Measurements from ENCODE around the gene TECPR2. TPM values are rescaled to one million over a fixed set of nuclear protein-coding genes. Genes with fewer than 3 reads are reported as not detected.

The TECPR2 gene
- total RNA-seq, 1 donor from 2014 or later: 19.9 TPM

DNA sequence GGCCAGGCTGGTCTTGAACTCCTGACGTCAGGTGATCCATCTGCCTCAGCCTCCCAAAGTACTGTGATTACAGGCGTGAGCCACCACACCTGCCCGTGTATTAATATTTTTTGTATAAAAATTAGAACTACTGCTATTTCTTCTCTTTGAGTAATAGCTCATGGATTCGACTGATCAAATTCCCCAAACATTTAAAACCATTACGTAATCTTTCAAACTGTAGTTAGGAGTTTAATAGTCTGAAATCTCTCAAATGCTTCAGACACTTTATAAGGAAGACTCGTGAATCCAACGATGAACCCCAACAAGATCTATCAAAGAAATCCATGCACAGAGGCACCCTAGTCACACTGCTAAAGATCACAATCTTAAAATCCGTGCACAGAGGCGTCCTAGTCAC is 16.1 kb downstream of the TECPR2 start:
- peaks cover 4% of the 10 kb centered on the region for H3K4me1 Mint-ChIP-seq (ENCODE audit: low read depth, unreplicated experiment)
- Histone ChIP-seq H3K27ac (ENCODE audit: low read depth, low read length) (no peak overlapping the region), H3K4me1 (ENCODE audit: insufficient read depth, low read length) (no peaks in the 10 kb centered on the region), H3K27me3 (ENCODE audit: insufficient read depth, low read length) (no peaks in the 10 kb centered on the region), H3K79me2 (ENCODE audit: insufficient read depth, low read length) (peaks cover 18% of the 10 kb centered on the region), H3K9ac (ENCODE audit: low read length) (no peak overlapping the region), H2AFZ (ENCODE audit: low read depth, low read length) (no peak overlapping the region), H3K4me3 (ENCODE audit: insufficient read depth, low read depth, low read length) (no peak overlapping the region), H3K36me3 (ENCODE audit: insufficient read depth, low read length) (peaks cover 13% of the 10 kb centered on the region), H3K4me2 (ENCODE audit: low read length) (no peak overlapping the region), H3K9me3 (ENCODE audit: insufficient read depth, low read depth, low read length) (no peaks in the 10 kb centered on the region), H4K20me1 (ENCODE audit: insufficient read depth, low read length) (peaks cover 20% of the 10 kb centered on the region)
- H3K27ac Mint-ChIP-seq (ENCODE audit: unreplicated experiment): no peak overlapping the region
- FAIRE-seq (no peak), DNase-seq (ENCODE audit: low read depth) (no peak)
- H3K9me3 Mint-ChIP-seq (ENCODE audit: unreplicated experiment): no peaks in the 10 kb centered on the region
- no peaks in the 10 kb centered on the region for H3K27me3 Mint-ChIP-seq (ENCODE audit: low read depth, unreplicated experiment)
- TF ChIP-seq, protein P1, sequence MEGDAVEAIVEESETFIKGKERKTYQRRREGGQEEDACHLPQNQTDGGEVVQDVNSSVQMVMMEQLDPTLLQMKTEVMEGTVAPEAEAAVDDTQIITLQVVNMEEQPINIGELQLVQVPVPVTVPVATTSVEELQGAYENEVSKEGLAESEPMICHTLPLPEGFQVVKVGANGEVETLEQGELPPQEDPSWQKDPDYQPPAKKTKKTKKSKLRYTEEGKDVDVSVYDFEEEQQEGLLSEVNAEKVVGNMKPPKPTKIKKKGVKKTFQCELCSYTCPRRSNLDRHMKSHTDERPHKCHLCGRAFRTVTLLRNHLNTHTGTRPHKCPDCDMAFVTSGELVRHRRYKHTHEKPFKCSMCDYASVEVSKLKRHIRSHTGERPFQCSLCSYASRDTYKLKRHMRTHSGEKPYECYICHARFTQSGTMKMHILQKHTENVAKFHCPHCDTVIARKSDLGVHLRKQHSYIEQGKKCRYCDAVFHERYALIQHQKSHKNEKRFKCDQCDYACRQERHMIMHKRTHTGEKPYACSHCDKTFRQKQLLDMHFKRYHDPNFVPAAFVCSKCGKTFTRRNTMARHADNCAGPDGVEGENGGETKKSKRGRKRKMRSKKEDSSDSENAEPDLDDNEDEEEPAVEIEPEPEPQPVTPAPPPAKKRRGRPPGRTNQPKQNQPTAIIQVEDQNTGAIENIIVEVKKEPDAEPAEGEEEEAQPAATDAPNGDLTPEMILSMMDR (IDR thresholded peaks at IDR 0.05; ENCODE audit: insufficient read depth, low read depth, low read length): no peak
- no peak for TF ChIP-seq EZH2 (IDR thresholded peaks at IDR 0.05; ENCODE audit: insufficient read depth, low read length)
- H3K36me3 Mint-ChIP-seq (ENCODE audit: low read depth, unreplicated experiment): peaks cover 15% of the 10 kb centered on the region
- no peak overlapping the region for H3K4me3 Mint-ChIP-seq (ENCODE audit: unreplicated experiment)

DNA sequence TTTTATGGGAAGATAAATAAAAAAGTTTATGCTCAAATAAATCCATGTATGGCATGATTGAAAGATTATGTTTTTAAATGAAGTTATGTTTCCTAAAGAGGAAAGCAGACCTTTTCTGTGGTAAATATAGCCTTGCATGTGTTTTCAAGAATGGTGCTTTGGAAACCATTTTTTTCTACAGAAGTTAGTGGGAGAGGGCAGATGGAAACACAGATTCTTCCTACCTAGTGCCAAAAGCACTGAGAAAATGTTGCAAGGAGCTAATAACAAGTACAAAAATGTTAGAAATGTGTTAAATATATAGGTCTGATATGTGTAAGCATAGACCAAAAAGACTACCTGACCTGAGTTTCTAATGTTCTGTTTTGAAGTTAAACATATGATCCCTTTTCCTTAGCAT is 24.3 kb downstream of the TECPR2 start:
- Histone ChIP-seq H3K9ac (ENCODE audit: low read length) (no peak overlapping the region), H2AFZ (ENCODE audit: low read depth, low read length) (no peak overlapping the region), H3K4me1 (ENCODE audit: insufficient read depth, low read length) (peaks cover 7% of the 10 kb centered on the region), H3K27me3 (ENCODE audit: insufficient read depth, low read length) (no peaks in the 10 kb centered on the region), H3K4me3 (ENCODE audit: insufficient read depth, low read depth, low read length) (no peak overlapping the region), H4K20me1 (ENCODE audit: insufficient read depth, low read length) (peaks cover 11% of the 10 kb centered on the region), H3K36me3 (ENCODE audit: insufficient read depth, low read length) (peaks cover 2% of the 10 kb centered on the region), H3K9me3 (ENCODE audit: insufficient read depth, low read depth, low read length) (no peaks in the 10 kb centered on the region), H3K27ac (ENCODE audit: low read depth, low read length) (no peak overlapping the region), H3K79me2 (ENCODE audit: insufficient read depth, low read length) (no peaks in the 10 kb centered on the region), H3K4me2 (ENCODE audit: low read length) (no peak overlapping the region)
- Mint-ChIP-seq H3K4me3 (ENCODE audit: unreplicated experiment) (no peak overlapping the region), H3K27me3 (ENCODE audit: low read depth, unreplicated experiment) (no peaks in the 10 kb centered on the region), H3K27ac (ENCODE audit: unreplicated experiment) (no peak overlapping the region), H3K9me3 (ENCODE audit: unreplicated experiment) (no peaks in the 10 kb centered on the region), H3K36me3 (ENCODE audit: low read depth, unreplicated experiment) (no peaks in the 10 kb centered on the region), H3K4me1 (ENCODE audit: low read depth, unreplicated experiment) (peaks cover 9% of the 10 kb centered on the region)
- no peak for DNase-seq (ENCODE audit: low read depth)
- no peak for FAIRE-seq
- TF ChIP-seq, protein P1 (IDR thresholded peaks at IDR 0.05; ENCODE audit: insufficient read depth, low read depth, low read length): no peak
- no peak for TF ChIP-seq EZH2 (IDR thresholded peaks at IDR 0.05; ENCODE audit: insufficient read depth, low read length)

DNA sequence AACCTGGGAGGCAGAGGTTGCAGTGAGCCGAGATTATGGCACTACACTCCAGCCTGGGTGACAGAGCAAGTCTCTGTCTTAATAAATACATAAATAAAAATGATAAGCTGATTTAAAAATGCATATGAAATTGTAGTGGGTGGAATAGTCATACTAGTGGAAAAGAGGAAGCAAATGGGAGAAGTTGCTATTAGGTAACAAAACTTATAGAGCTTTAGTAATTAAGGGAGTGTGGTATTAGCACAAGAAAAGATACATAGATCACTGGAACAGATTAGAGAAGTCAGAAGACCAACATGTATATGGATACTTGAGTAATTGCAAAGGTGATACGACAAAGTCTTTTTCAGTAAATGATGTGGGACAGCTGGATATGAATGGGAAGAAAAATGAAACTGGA is 26.5 kb downstream of the TECPR2 start:
- Mint-ChIP-seq H3K27ac (ENCODE audit: unreplicated experiment) (no peak overlapping the region), H3K4me1 (ENCODE audit: low read depth, unreplicated experiment) (peaks cover 9% of the 10 kb centered on the region), H3K27me3 (ENCODE audit: low read depth, unreplicated experiment) (no peaks in the 10 kb centered on the region), H3K36me3 (ENCODE audit: low read depth, unreplicated experiment) (peaks cover 5% of the 10 kb centered on the region), H3K9me3 (ENCODE audit: unreplicated experiment) (no peaks in the 10 kb centered on the region), H3K4me3 (ENCODE audit: unreplicated experiment) (no peak overlapping the region)
- no peaks in the 10 kb centered on the region for H3K9me3 ChIP-seq (ENCODE audit: insufficient read depth, low read depth, low read length)
- FAIRE-seq: no peak
- peaks cover 18% of the 10 kb centered on the region for H4K20me1 ChIP-seq (ENCODE audit: insufficient read depth, low read length)
- no peaks in the 10 kb centered on the region for H3K27me3 ChIP-seq (ENCODE audit: insufficient read depth, low read length)
- TF ChIP-seq, protein P1 (IDR thresholded peaks at IDR 0.05; ENCODE audit: insufficient read depth, low read depth, low read length): no peak
- no peak overlapping the region for H3K27ac ChIP-seq (ENCODE audit: low read depth, low read length)
- no peak overlapping the region for H2AFZ ChIP-seq (ENCODE audit: low read depth, low read length)
- peaks cover 7% of the 10 kb centered on the region for H3K4me1 ChIP-seq (ENCODE audit: insufficient read depth, low read length)
- H3K4me3 ChIP-seq (ENCODE audit: insufficient read depth, low read depth, low read length): no peak overlapping the region
- DNase-seq (ENCODE audit: low read depth): no peak
- no peak overlapping the region for H3K4me2 ChIP-seq (ENCODE audit: low read length)
- H3K79me2 ChIP-seq (ENCODE audit: insufficient read depth, low read length): no peaks in the 10 kb centered on the region
- peaks cover 2% of the 10 kb centered on the region for H3K36me3 ChIP-seq (ENCODE audit: insufficient read depth, low read length)
- H3K9ac ChIP-seq (ENCODE audit: low read length): no peak overlapping the region

Data from astrocyte (in vitro differentiated cells and primary cell).